SK-N-SH (cell line): Measurements from ENCODE around the gene LSMEM2.

Experiments used
- YY1 ChIP-seq: IDR thresholded peaks from 2 replicates; pipeline ENCODE4 v1.4.0; 2012; ENCODE audit warnings: low read depth, mild to moderate bottlenecking
- TF ChIP-seq, protein P1 (sequence below): fragments of 200-600 bp; sonication (generic); IDR thresholded peaks from 2 replicates; pipeline ENCODE4 v1.6.1; 2017; ENCODE audit warnings: antibody characterized with exemption, mild to moderate bottlenecking, moderate library complexity
- TF ChIP-seq, protein P2 (sequence below): IDR thresholded peaks from 2 replicates; pipeline ENCODE4 v1.6.1; 2012; ENCODE audit warnings: mild to moderate bottlenecking, low read depth, low read length, moderate library complexity

DNA sequence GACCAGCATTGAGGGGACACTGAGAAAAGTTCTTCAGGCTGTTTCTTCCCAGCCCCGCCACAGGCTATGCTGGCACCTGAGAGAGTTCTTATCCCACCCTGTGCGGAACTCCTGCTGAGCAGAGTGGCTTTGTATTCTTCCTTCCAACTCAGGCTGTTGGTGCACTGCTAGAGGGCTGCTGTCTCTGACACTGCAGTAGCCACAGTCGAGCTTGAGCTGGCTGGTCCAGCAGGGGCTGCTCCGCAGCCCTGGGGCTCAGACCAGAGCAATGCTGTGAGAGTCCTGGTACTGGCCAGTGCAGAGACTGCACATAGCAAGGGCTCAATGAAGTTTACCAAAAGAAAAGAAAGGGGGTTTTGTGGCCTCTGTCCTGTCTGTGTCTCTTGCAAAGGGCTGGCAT, 39.2 kb upstream of the LSMEM2 start:
- TF ChIP-seq, protein P1, sequence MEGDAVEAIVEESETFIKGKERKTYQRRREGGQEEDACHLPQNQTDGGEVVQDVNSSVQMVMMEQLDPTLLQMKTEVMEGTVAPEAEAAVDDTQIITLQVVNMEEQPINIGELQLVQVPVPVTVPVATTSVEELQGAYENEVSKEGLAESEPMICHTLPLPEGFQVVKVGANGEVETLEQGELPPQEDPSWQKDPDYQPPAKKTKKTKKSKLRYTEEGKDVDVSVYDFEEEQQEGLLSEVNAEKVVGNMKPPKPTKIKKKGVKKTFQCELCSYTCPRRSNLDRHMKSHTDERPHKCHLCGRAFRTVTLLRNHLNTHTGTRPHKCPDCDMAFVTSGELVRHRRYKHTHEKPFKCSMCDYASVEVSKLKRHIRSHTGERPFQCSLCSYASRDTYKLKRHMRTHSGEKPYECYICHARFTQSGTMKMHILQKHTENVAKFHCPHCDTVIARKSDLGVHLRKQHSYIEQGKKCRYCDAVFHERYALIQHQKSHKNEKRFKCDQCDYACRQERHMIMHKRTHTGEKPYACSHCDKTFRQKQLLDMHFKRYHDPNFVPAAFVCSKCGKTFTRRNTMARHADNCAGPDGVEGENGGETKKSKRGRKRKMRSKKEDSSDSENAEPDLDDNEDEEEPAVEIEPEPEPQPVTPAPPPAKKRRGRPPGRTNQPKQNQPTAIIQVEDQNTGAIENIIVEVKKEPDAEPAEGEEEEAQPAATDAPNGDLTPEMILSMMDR = no peak
- no peak for TF ChIP-seq YY1
- TF ChIP-seq, protein P2, sequence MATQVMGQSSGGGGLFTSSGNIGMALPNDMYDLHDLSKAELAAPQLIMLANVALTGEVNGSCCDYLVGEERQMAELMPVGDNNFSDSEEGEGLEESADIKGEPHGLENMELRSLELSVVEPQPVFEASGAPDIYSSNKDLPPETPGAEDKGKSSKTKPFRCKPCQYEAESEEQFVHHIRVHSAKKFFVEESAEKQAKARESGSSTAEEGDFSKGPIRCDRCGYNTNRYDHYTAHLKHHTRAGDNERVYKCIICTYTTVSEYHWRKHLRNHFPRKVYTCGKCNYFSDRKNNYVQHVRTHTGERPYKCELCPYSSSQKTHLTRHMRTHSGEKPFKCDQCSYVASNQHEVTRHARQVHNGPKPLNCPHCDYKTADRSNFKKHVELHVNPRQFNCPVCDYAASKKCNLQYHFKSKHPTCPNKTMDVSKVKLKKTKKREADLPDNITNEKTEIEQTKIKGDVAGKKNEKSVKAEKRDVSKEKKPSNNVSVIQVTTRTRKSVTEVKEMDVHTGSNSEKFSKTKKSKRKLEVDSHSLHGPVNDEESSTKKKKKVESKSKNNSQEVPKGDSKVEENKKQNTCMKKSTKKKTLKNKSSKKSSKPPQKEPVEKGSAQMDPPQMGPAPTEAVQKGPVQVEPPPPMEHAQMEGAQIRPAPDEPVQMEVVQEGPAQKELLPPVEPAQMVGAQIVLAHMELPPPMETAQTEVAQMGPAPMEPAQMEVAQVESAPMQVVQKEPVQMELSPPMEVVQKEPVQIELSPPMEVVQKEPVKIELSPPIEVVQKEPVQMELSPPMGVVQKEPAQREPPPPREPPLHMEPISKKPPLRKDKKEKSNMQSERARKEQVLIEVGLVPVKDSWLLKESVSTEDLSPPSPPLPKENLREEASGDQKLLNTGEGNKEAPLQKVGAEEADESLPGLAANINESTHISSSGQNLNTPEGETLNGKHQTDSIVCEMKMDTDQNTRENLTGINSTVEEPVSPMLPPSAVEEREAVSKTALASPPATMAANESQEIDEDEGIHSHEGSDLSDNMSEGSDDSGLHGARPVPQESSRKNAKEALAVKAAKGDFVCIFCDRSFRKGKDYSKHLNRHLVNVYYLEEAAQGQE = no peak
